Lung (tissue), 12 donors: ENCODE data around the gene KCTD6. TPM values are rescaled to one million over a fixed set of nuclear protein-coding genes. Genes with fewer than 3 reads are reported as not detected.

Source experiments
- ATAC-seq: fragments of 200-7000 bp; cut with Tn5 transposase; one replicate; pipeline ENCODE4 v1.9.1; 2020; ENCODE audit warnings: moderate number of reproducible peaks; ENCODE audit not compliant: insufficient read depth, low FRiP score
- DNase-seq, 3 donors: peaks; one replicate each; pipeline ENCODE4 v3.0.0-alpha.2; 2013 to 2017
- H3K27ac ChIP-seq, 2 donors: one replicate each; pipeline ENCODE4 v1.5.1; 2013; ENCODE audit warnings: mild to moderate bottlenecking in 2 of 2, moderate library complexity in 2 of 2, control low read depth in 1 of 2, inconsistent platforms in 1 of 2, low read depth in 1 of 2, low read length in 1 of 2
- H3K27me3 ChIP-seq, 3 donors: one replicate each; pipeline ENCODE4 v1.5.1; 2013; ENCODE audit warnings: low read length in 2 of 3; ENCODE audit not compliant: control insufficient read depth in 3 of 3, insufficient read depth in 3 of 3
- H3K36me3 ChIP-seq, 4 donors: one replicate each; pipeline ENCODE4 v1.5.1; 2013; ENCODE audit warnings: low read length in 4 of 4, mild to moderate bottlenecking in 1 of 4, moderate library complexity in 1 of 4; ENCODE audit not compliant: control insufficient read depth in 4 of 4, insufficient read depth in 4 of 4
- H3K4me1 ChIP-seq, 5 donors: one replicate each; pipeline ENCODE4 v1.5.1; 2013; ENCODE audit warnings: low read length in 5 of 5, mild to moderate bottlenecking in 2 of 5, moderate library complexity in 1 of 5; ENCODE audit not compliant: control insufficient read depth in 5 of 5, insufficient read depth in 5 of 5
- H3K4me3 ChIP-seq: one replicate; pipeline ENCODE4 v1.5.1; 2013; ENCODE audit warnings: mild to moderate bottlenecking, control low read depth, moderate library complexity
- H3K9ac ChIP-seq, 2 donors: one replicate each; pipeline ENCODE4 v1.5.1; 2013; ENCODE audit warnings: low read length in 2 of 2, control low read depth in 1 of 2; ENCODE audit not compliant: insufficient read depth in 1 of 2
- H3K9me3 ChIP-seq, 4 donors: one replicate each; pipeline ENCODE4 v1.5.1; 2013; ENCODE audit warnings: low read length in 3 of 4, mild to moderate bottlenecking in 1 of 4, moderate library complexity in 1 of 4; ENCODE audit not compliant: control insufficient read depth in 4 of 4, insufficient read depth in 3 of 4
- WGBS, 2 donors: extraction: QIAGEN DNeasy Blood & Tissue Kit; methylation state at CpG; one replicate each; pipeline ENCODE4 v1.1.7; 2013; 5-methylcytosine and 5-hydroxymethylcytosine counted together
- polyA plus RNA-seq, 2 donors: library from polyadenylated mRNA; stranded (reverse); fragments of 200-250 nt; gene quantifications; one replicate each; pipeline ENCODE4 v1.2.1, GENCODE V29; 2013
- total RNA-seq, 2 donors: library from RNA; depleted of rRNA in 1 of 2; stranded (reverse); fragments of >200 nt in 1 of 2; gene quantifications; one replicate each; pipeline ENCODE4 v1.2.1, GENCODE V29; 2014 to 2021
- TF ChIP-seq, protein P1 (sequence below): IDR thresholded peaks from 2 replicates; pipeline ENCODE4 v1.5.1; 2012; ENCODE audit warnings: mild to moderate bottlenecking; ENCODE audit errors: control extremely low read depth, extremely low read depth
- donor health status: control.
- donor health status: control.
- donor health status: Bipolar disorder and iron deficiency.
- donor health status: healthy.
- donor health status: DM: yes; HTN: yes; CAD: no.

KCTD6 gene
- total and polyA plus RNA-seq, 4 donors, result 5.4 to 18.0 (median 7.8) TPM

DNA sequence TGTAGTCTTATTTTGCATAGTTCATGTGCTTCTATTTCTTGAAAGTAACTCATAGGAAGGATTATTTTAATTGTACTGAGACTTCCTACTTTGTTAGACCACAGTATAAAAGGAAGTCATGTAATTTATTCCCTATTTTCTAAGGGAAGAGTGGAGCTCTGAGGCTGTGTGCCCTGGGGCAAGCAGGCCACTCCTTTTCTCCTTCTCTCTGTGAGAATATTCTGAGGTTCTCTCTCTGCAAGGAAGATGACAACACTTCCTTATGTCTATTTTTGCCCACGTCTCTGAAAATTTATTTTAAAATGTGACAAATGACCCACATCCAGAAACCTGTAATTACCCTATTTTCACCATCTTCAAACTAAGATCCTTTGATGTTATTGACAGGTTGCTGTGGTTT, 11.0 kb downstream of the KCTD6 start:
- TF ChIP-seq, protein P1, sequence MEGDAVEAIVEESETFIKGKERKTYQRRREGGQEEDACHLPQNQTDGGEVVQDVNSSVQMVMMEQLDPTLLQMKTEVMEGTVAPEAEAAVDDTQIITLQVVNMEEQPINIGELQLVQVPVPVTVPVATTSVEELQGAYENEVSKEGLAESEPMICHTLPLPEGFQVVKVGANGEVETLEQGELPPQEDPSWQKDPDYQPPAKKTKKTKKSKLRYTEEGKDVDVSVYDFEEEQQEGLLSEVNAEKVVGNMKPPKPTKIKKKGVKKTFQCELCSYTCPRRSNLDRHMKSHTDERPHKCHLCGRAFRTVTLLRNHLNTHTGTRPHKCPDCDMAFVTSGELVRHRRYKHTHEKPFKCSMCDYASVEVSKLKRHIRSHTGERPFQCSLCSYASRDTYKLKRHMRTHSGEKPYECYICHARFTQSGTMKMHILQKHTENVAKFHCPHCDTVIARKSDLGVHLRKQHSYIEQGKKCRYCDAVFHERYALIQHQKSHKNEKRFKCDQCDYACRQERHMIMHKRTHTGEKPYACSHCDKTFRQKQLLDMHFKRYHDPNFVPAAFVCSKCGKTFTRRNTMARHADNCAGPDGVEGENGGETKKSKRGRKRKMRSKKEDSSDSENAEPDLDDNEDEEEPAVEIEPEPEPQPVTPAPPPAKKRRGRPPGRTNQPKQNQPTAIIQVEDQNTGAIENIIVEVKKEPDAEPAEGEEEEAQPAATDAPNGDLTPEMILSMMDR, result no peak
- ATAC-seq (no peak), DNase-seq (no peak)
- 12 to 28% methylated on average over 1 of the region's 1 CpG for WGBS, 2 donors
- Histone ChIP-seq H3K36me3 (peaks cover 2 to 13% (median 8%) of the 10 kb centered on the region in 4 donors), H3K9ac (no peak overlapping the region), H3K4me3 (no peak overlapping the region), H3K27me3 (no peaks in the 10 kb centered on the region), H3K9me3 (no peaks in the 10 kb centered on the region), H3K27ac (peak overlapping the region in 1 of 2 donors; percentile 9), H3K4me1 (no peaks in the 10 kb centered on the region)

DNA sequence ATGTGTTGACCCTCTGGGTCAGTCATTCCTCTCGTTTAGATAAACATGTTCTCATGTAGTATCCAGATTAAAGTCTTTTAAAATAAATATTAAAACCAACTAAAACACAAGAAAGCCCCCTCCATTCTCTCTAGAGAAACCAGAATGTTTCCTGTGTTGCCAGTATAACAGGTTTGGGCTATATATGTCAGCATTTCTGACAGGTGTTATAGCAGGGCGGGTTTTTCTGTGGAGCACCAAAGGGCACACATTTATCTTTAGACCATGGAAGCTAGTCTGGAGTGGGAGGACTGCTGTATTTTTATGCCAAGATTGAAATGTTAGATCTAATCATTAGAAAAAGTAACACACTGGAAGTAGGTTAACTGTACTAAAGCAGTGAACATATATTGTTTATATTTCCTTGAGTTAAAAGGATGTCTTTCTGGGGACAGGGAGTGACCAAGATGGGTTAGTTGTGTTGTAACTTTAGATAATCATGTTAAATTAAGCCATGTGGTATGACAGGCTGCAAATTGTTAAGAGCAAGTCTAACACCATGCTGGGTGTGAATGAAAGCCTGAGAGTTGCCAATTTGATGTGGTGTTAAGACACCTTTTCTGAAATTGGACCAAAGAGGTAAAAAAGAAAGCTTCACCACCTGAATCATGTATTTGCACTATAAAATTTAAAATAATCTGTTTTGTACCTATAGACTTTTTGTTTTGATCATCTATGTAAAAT, 15.6 kb downstream of the KCTD6 start:
- DNase-seq (no peak), ATAC-seq (no peak)
- H3K4me3 ChIP-seq, result no peak overlapping the region
- no peaks in the 10 kb centered on the region for H3K4me1 ChIP-seq
- WGBS, 2 donors, result 70 to 77% methylated on average over 2 of the region's 2 CpGs
- no peak overlapping the region for H3K27ac ChIP-seq
- TF ChIP-seq, protein P1, result no peak
- peaks cover 2 to 29% (median 14%) of the 10 kb centered on the region in 4 donors for H3K36me3 ChIP-seq
- no peak overlapping the region for H3K9ac ChIP-seq
- H3K9me3 ChIP-seq, result no peaks in the 10 kb centered on the region
- H3K27me3 ChIP-seq, result no peaks in the 10 kb centered on the region

DNA sequence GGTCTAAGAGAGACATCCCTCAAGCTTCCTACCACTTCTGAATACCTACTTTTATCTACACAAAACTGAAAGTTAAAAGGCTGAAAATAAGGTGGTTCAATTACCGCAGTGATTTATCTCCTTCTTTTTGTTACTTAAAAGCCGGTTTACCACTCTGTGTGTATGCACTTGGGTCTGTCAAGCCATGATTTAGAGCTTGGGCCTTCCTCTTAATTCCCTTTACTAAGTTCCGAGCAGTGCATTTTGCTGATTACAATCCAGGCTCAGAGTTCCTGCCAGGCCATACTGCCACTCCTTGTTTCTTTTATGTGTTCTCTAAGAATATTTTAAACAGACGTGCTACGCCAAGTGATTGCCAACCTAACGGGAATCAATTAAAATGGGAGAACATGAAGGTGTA, 16.5 kb downstream of the KCTD6 start:
- Histone ChIP-seq H3K4me1 (no peaks in the 10 kb centered on the region), H3K9ac (no peak overlapping the region), H3K9me3 (no peaks in the 10 kb centered on the region), H3K27me3 (no peaks in the 10 kb centered on the region), H3K27ac (no peak overlapping the region), H3K36me3 (peaks cover 2 to 32% (median 20%) of the 10 kb centered on the region in 4 donors), H3K4me3 (no peak overlapping the region)
- ATAC-seq, result no peak
- DNase-seq, result no peak
- 78 to 79% methylated on average over 6 of the region's 6 CpGs for WGBS, 2 donors
- TF ChIP-seq, protein P1, result no peak
